Inflammatory macrophage treated with lipopolysaccharide for 4 hours (primary cell): Measurements from ENCODE around the gene UPF2.
"Not testable (repeated sequence)": the region's sequence is repeated elsewhere in the genome, so short reads cannot be mapped to it uniquely, and the experiment has no call there.

Source experiments
- DNase-seq: peaks from one replicate; pipeline ENCODE4 v3.0.0-alpha.2; 2020

UPF2 gene

GRCh38 chr10:12041766-12042408 is 722 bp downstream of the UPF2 start:
- DNase-seq: peak; percentile 17

DNA sequence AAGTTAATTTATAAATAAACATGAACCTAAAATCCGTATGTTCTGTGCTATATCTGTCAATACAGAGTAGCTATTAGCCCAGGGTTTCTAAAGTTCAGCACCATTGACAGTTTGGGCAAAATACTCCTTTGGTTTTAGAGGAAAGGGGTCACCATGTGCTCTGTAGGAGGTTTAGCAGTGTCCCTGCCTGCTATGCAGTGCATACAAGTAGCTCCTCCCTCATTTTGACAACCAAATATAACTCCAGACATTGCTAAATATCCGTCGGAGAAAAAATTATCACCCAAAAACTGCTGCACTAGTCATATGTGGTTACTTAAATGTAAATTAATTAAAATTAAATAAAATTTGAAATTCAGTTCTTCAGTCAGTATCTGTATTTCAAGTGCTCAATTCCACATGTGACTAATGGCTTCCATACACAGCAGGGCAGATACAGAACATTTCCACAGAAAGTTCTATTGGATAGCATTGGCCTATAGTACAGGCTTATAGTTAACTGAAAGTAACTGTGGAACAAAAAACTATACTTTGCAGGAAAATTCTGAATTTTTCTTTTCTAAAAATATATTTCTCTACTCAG is 6.4 kb downstream of the UPF2 start:
- no peak for DNase-seq

DNA sequence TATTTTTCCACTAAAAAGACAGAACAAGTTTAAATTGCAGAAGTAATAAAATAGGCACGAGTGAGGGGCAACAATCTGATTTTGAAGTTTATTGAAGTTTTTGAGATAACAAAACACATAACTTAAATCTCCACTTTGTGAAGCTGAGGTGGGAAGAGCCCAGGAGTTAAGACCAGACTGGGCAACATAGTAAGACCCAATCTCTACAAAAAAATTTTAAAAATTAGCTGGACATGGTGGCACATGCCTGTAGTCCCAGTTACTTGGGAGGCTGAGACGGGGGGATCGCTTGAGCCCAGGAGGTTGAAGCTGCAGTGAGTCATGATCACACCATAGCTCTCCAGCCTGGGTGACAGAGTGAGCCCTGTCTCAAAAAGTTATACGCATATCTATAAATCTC is 11.2 kb downstream of the UPF2 start:
- no peak for DNase-seq

- no peak for DNase-seq
These were observed 15.1 kb downstream of the UPF2 start for GRCh38 chr10:12027539-12027938.

DNA sequence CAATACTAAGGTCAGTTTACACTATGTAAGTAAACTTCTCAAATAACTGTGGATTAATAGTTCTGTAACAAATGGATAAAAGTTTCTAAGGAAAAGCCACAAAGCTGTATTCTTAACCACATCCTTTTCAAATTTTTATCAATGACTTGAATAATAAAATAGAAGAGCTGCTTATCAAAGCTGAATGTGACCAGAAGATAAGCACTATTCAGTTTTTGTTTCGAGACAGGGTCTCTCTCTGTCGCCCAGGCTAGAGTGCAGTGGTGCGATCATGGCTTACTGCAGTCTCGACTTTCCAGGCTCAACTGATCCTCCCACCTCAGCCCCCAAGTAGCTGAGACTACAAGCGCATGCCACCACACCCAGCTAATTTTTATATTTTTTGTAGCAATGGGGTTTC is 17.0 kb downstream of the UPF2 start:
- no peak for DNase-seq

GRCh38 chr10:12022580-12023257 is 19.9 kb downstream of the UPF2 start:
- no peak for DNase-seq

- no peak for DNase-seq
These were observed 22.0 kb downstream of the UPF2 start for GRCh38 chr10:12020574-12020973.

- DNase-seq: no peak
These were observed 23.2 kb downstream of the UPF2 start for GRCh38 chr10:12019283-12019971.

GRCh38 chr10:12018438-12019282 is 23.9 kb downstream of the UPF2 start:
- DNase-seq: no peak

DNA sequence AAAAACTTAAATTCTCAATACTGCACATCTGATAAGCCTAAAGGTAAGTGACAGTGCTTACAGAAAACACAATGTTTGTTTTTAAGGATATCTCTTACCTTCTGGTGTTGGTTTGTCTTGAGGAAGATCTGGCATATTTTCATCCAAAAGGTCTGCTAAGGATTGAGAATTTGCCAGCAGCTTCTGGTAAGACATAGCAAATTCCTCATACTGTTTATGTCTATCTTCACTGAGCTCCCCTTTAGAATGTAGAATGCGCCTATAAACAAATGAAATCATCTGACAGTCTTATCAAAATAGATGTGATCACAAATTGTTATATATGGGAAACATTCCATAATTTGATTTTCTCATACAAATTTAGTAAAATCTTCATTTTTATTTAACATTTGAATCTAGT is 28.7 kb downstream of the UPF2 start:
- DNase-seq: no peak

DNA sequence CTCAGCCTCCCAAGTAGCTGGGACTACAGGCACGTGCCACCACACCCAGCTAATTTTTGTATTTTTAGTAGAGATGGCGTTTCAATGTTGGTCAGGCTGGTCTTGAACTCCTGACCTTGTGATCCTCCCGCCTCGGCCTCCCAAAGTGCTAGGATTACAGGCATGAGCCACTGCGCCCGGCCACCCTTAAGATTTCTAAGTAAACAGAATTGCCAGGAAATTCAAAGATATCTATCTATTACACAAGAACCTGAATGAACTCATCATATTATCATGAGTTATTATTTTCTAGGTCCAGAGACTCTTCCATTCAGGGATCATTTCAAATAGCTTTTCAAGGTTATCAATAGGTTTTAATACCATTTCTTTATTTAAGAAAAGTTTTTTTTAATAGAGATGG is 29.2 kb downstream of the UPF2 start:
- not testable (repeated sequence) for DNase-seq

DNA sequence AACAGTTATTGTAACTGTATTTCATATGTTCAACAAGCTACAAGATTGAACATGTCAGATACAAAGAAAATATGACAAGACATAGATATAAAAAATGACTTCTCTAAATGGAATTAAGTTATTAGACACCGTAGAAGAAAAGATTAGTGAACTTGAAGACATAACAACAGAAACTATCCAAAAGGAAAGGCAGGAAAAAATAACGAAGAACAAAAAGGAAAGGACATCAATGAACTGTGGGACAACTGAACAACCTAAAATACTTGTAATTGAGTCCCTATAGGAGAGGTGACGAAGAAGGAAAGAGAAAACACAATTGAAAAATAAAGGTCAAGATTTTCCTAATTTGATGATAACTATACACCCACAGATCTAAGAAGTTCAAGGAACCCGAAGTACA is 32.3 kb downstream of the UPF2 start:
- no peak for DNase-seq

DNA sequence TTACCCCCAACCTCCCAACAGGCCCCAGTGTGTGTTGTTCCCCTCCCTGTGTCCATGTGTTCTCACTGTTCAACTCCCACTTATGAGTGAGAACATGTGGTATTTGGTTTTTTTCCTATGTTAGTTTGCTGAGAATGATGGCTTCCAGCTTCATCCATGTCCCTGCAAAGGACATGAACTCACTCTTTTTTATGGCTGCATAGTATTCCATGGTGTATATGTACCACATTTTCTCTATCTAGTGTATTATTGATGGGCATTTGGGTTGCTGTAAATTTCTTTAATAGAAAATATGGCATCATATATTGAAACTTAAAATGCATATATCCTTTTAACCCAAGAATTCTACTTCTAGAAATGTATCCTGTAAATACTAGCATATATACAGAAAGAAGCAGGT is 33.8 kb downstream of the UPF2 start:
- not testable (repeated sequence) for DNase-seq

- no peak for DNase-seq
These were observed 35.9 kb downstream of the UPF2 start for GRCh38 chr10:12006671-12007070.

- DNase-seq: peak; percentile 11
These were observed 48.7 kb downstream of the UPF2 start for GRCh38 chr10:11993834-11994468.

DNA sequence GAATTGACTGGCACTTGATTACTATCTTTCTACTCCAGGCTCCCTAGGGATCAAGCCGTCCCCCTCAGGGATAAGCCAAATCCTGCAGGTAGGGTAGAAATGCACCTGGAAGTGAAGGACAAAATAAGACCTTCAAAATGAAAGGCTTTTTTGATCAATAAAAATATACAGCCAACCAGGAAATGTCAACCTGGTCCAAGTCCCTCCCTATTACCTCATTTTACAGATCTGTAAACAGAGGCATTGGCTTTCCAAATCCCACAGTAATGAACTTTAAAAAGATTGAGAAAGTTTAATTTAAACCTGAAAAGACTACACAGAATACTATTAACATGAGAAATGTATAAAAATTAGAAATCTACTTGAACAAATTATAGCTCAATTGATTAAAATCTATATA is 53.7 kb downstream of the UPF2 start:
- DNase-seq: no peak

GRCh38 chr10:11986593-11987216 is 55.9 kb downstream of the UPF2 start:
- DNase-seq: peak; percentile 65

- DNase-seq: no peak
These were observed 60.4 kb downstream of the UPF2 start for GRCh38 chr10:11982253-11982652.

DNA sequence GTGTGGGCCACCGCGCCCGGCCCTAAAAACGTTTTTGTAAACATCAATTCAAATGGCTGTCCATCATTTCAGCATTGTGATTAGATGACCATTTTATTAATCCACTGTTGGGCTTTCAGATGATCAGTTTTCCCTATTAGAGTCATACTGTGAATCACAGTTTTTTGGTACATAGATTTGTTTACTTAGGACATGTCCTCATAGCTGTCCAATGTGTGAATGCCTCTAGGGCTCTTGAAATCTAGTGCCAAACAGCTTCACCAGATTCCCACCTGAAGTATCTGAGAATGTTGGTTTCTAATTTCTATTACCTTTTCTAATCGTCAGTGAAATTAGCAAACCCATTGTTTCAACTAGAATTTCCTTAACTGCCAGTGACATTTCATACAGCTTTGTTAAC is 66.8 kb downstream of the UPF2 start:
- no peak for DNase-seq

DNA sequence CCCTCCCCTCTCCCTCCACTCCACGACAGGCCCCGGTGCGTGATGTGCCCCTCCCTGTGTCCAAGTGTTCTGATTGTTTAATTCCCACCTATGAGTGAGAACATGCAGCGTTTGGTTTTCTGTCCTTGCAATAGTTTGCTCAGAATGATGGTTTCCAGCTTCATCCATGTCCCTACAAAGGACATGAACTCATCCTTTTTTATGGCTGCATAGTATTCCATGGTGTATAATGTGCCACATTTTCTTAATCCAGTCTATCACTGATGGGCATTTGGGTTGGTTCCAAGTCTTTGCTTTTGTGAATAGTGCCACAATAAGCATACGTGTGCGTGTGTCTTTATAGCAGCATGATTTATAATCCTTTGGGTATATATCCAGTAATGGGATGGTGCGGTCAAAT is 70.1 kb downstream of the UPF2 start:
- not testable (repeated sequence) for DNase-seq

DNA sequence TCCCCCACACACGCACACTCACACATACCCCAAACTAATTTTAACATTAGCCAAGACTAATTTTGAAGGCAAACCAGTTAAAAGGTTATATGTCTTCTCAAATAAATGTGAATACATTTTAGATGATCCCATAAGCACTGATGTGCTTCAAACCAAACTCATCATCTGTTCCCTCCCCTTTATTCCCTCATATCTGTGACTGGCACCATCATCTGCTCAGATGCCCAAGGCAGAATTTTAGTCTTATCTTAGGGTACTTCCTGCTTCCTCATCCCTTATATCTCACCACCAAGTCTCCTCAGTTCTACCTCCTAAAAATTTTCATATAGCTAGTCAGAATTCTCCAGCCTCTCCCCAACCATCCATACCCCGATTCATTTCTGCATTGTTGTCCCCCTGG is 80.4 kb downstream of the UPF2 start:
- DNase-seq: no peak

DNA sequence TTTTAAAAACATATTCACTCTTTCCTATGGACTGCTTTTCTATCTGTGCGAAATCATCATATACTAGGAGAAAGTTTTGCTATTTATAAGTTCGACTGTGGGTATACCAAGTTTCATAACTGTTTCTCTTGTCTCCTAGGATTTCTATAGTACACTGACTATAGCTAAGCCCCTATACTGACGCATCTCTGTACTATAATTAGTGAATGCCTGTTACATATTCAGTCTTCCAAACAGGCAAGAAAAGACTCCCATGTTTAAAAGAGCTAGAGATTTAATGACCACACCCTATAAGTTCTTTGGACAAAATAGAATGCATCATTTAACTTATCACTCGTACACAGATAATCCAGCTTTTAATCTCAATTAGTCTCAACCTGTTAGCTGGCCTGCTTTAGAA is 80.8 kb downstream of the UPF2 start:
- no peak for DNase-seq
